Uterus (tissue), 2 donors: ENCODE results near the gene SERPINA5.

Source experiments
- POLR2A ChIP-seq, 2 donors: fragments of 450-650 bp; IDR thresholded peaks; one replicate each; pipeline ENCODE4 v1.6.1; 2016; ENCODE audit warnings: antibody characterized with exemption in 2 of 2, mild to moderate bottlenecking in 1 of 2, moderate library complexity in 1 of 2
- TF ChIP-seq, protein P1 (sequence below), 4 experiments: fragments of 200-600 bp in 2 of 4; fragments of 450-650 bp in 2 of 4; sonication (generic) in 2 of 4; IDR thresholded peaks; one replicate each; pipeline ENCODE4 v1.5.1; 2016 to 2019; ENCODE audit warnings: antibody characterized with exemption in 4 of 4, mild to moderate bottlenecking in 2 of 4, moderate library complexity in 1 of 4

DNA sequence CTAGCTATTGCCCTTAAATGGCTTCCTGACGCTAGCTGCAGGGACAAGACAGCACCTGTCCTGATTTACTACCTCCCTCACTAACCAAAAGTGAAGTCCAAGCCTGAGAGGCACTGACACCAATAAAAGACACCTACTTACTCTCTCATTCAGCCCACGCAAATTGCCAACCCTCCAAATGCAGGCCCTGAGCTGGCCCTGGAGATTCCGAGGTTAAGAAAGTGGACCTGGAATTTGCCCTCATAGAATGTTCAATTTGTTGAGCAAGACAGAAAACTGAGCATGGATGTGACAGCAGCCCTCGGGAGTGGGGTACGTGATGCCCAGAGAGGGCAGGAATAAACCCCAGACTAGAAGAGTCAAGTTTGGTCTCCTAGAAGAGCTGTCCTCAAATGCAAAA lies 47.4 kb downstream of the SERPINA5 start:
- no peak for TF ChIP-seq POLR2A (IDR thresholded peaks at IDR 0.05)
- TF ChIP-seq, protein P1, sequence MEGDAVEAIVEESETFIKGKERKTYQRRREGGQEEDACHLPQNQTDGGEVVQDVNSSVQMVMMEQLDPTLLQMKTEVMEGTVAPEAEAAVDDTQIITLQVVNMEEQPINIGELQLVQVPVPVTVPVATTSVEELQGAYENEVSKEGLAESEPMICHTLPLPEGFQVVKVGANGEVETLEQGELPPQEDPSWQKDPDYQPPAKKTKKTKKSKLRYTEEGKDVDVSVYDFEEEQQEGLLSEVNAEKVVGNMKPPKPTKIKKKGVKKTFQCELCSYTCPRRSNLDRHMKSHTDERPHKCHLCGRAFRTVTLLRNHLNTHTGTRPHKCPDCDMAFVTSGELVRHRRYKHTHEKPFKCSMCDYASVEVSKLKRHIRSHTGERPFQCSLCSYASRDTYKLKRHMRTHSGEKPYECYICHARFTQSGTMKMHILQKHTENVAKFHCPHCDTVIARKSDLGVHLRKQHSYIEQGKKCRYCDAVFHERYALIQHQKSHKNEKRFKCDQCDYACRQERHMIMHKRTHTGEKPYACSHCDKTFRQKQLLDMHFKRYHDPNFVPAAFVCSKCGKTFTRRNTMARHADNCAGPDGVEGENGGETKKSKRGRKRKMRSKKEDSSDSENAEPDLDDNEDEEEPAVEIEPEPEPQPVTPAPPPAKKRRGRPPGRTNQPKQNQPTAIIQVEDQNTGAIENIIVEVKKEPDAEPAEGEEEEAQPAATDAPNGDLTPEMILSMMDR (IDR thresholded peaks at IDR 0.05), result no peak
